Peyer's patch (tissue), 4 donors: Measurements from ENCODE around the gene IQCM. TPM values are rescaled to one million over a fixed set of nuclear protein-coding genes. Genes with fewer than 3 reads are reported as not detected.

Source experiments
- DNase-seq, 3 donors: peaks; one replicate each; pipeline ENCODE4 v3.0.0-alpha.2; 2017 to 2019
- H3K27ac ChIP-seq, 4 donors: fragments of 200-600 bp; sonication (generic); one replicate each; pipeline ENCODE4 v1.5.1; 2016 to 2019
- H3K27me3 ChIP-seq, 2 donors: fragments of 200-600 bp; sonication (generic); one replicate each; pipeline ENCODE4 v1.5.1; 2019
- H3K36me3 ChIP-seq, 3 donors: fragments of 200-600 bp; sonication (generic); one replicate each; pipeline ENCODE4 v1.5.1; 2016 to 2019
- H3K4me1 ChIP-seq, 4 donors: fragments of 200-600 bp; sonication (generic); one replicate each; pipeline ENCODE4 v1.5.1; 2016 to 2019
- H3K4me3 ChIP-seq, 4 donors: fragments of 200-600 bp; sonication (generic); 1 replicate in 3 of 4; 2 replicates in 1 of 4; pipeline ENCODE4 v1.5.1; 2016 to 2019; ENCODE audit warnings: mild to moderate bottlenecking in 1 of 4
- H3K9me3 ChIP-seq, 4 donors: fragments of 200-600 bp; sonication (generic); one replicate each; pipeline ENCODE4 v1.5.1; 2016 to 2019; ENCODE audit warnings: mild to moderate bottlenecking in 1 of 4
- CTCF ChIP-seq, 6 experiments: fragments of 450-650 bp in 4 of 6; fragments of 200-600 bp in 2 of 6; sonication (generic) in 1 of 6; IDR thresholded peaks; one replicate each; pipeline ENCODE4 v1.5.1; 2017 to 2019; ENCODE audit warnings: antibody characterized with exemption in 6 of 6, mild to moderate bottlenecking in 3 of 6, moderate library complexity in 1 of 6
- POLR2A ChIP-seq, 2 donors: fragments of 450-650 bp; IDR thresholded peaks; one replicate each; pipeline ENCODE4 v1.5.1; 2017; ENCODE audit warnings: antibody characterized with exemption in 2 of 2, mild to moderate bottlenecking in 2 of 2, moderate library complexity in 2 of 2
- total RNA-seq, 4 donors: library from RNA; depleted of rRNA; stranded (reverse); fragments of >200 nt; gene quantifications; one replicate each; pipeline ENCODE4 v1.1.0, GENCODE V29; 2016

IQCM gene
- total RNA-seq, 4 donors from 2014 or later: not detected

- no peak for TF ChIP-seq POLR2A (IDR thresholded peaks at IDR 0.05)
- TF ChIP-seq CTCF (IDR thresholded peaks at IDR 0.05): no peak
- Histone ChIP-seq H3K9me3 (no peaks in the 10 kb centered on the region), H3K27me3 (no peaks in the 10 kb centered on the region), H3K27ac (no peak overlapping the region), H3K4me3 (no peak overlapping the region), H3K4me1 (no peaks in the 10 kb centered on the region), H3K36me3 (no peaks in the 10 kb centered on the region)
- no peak for DNase-seq
These were observed 64.5 kb downstream of the IQCM start for GRCh38 chr4:149751174-149751573.

GRCh38 chr4:149749784-149750183, 65.9 kb downstream of the IQCM start:
- no peaks in the 10 kb centered on the region for H3K4me1 ChIP-seq
- H3K27me3 ChIP-seq: no peaks in the 10 kb centered on the region
- no peaks in the 10 kb centered on the region for H3K36me3 ChIP-seq
- no peak for DNase-seq
- no peak overlapping the region for H3K4me3 ChIP-seq
- no peak for TF ChIP-seq CTCF (IDR thresholded peaks at IDR 0.05)
- no peak overlapping the region for H3K27ac ChIP-seq
- H3K9me3 ChIP-seq: no peaks in the 10 kb centered on the region

GRCh38 chr4:149747646-149748045, 68.0 kb downstream of the IQCM start:
- DNase-seq: no peak
- Histone ChIP-seq H3K4me1 (no peaks in the 10 kb centered on the region), H3K9me3 (no peaks in the 10 kb centered on the region), H3K27ac (no peak overlapping the region), H3K27me3 (no peaks in the 10 kb centered on the region), H3K4me3 (no peak overlapping the region), H3K36me3 (no peaks in the 10 kb centered on the region)
- TF ChIP-seq CTCF (IDR thresholded peaks at IDR 0.05): no peak
- TF ChIP-seq POLR2A (IDR thresholded peaks at IDR 0.05): no peak

GRCh38 chr4:149746276-149746675, 69.4 kb downstream of the IQCM start:
- Histone ChIP-seq H3K27ac (no peak overlapping the region), H3K4me1 (no peaks in the 10 kb centered on the region), H3K36me3 (no peaks in the 10 kb centered on the region), H3K4me3 (no peak overlapping the region), H3K9me3 (no peaks in the 10 kb centered on the region), H3K27me3 (no peaks in the 10 kb centered on the region)
- DNase-seq: no peak
- no peak for TF ChIP-seq POLR2A (IDR thresholded peaks at IDR 0.05)
- no peak for TF ChIP-seq CTCF (IDR thresholded peaks at IDR 0.05)

- H3K4me3 ChIP-seq: no peak overlapping the region
- H3K27ac ChIP-seq: no peak overlapping the region
These were observed 74.3 kb downstream of the IQCM start for GRCh38 chr4:149741186-149741831.

More at GRCh38 chr4:149741186-149741831, 74.3 kb downstream of the IQCM start:
- no peak for DNase-seq
- Histone ChIP-seq H3K4me1 (no peaks in the 10 kb centered on the region), H3K36me3 (no peaks in the 10 kb centered on the region), H3K27me3 (no peaks in the 10 kb centered on the region), H3K9me3 (no peaks in the 10 kb centered on the region)
- TF ChIP-seq POLR2A (IDR thresholded peaks at IDR 0.05): no peak
- TF ChIP-seq CTCF (IDR thresholded peaks at IDR 0.05): no peak
